ENCODE data around the gene FLNA.

FLNA gene

GRCh38 chrX:154371017-154371788 is 3.2 kb downstream of the FLNA start (continued):
- no peak for TF ChIP-seq PPARA (CRISPR knock-in tag; IDR thresholded peaks at IDR 0.05; ENCODE audit: borderline replicate concordance)

- TF ChIP-seq POU6F1 (CRISPR knock-in tag; IDR thresholded peaks at IDR 0.05; ENCODE audit: borderline replicate concordance, low read depth) (no peak), ESRRG (CRISPR knock-in tag; IDR thresholded peaks at IDR 0.05) (no peak), TOX (CRISPR knock-in tag; IDR thresholded peaks at IDR 0.05; ENCODE audit: borderline replicate concordance) (no peak), ZC3H10 (CRISPR knock-in tag; IDR thresholded peaks at IDR 0.05) (no peak), ZNF565 (CRISPR knock-in tag; conservative IDR thresholded peaks at IDR 0.05; ENCODE audit: low read depth) (no peak), ARNTL (CRISPR knock-in tag; IDR thresholded peaks at IDR 0.05; ENCODE audit: borderline replicate concordance, low read depth) (no peak), CREB5 (CRISPR knock-in tag; IDR thresholded peaks at IDR 0.05; ENCODE audit: low read depth) (no peak), CSDC2 (CRISPR knock-in tag; IDR thresholded peaks at IDR 0.05) (no peak)
- no peak for ATAC-seq
Measured at GRCh38 chrX:154370300-154371016, 4.0 kb downstream of the FLNA start.

GRCh38 chrX:154369449-154370299 is 4.8 kb downstream of the FLNA start:
- ATAC-seq, result peak; percentile 64
- TF ChIP-seq CSDC2 (CRISPR knock-in tag; IDR thresholded peaks at IDR 0.05), result no peak
- TF ChIP-seq PATZ1 (CRISPR knock-in tag; IDR thresholded peaks at IDR 0.05; ENCODE audit: borderline replicate concordance), result peak; percentile 95; the same call in 1 of the 2 replicates
- TF ChIP-seq ZNF70 (CRISPR knock-in tag; IDR thresholded peaks at IDR 0.05), result no peak

GRCh38 chrX:154368630-154369448 is 5.6 kb downstream of the FLNA start:
- TF ChIP-seq SNAI2 (CRISPR knock-in tag; IDR thresholded peaks at IDR 0.05), result no peak
- TF ChIP-seq PATZ1 (CRISPR knock-in tag; IDR thresholded peaks at IDR 0.05; ENCODE audit: borderline replicate concordance), result peak; percentile 26; the same call in 1 of the 2 replicates
- peak; percentile 77 for ATAC-seq

GRCh38 chrX:154367474-154368308 is 6.7 kb downstream of the FLNA start:
- ATAC-seq, result no peak
- TF ChIP-seq POU6F1 (CRISPR knock-in tag; IDR thresholded peaks at IDR 0.05; ENCODE audit: borderline replicate concordance, low read depth), result no peak
- no peak for TF ChIP-seq TOX (CRISPR knock-in tag; IDR thresholded peaks at IDR 0.05; ENCODE audit: borderline replicate concordance)
- no peak for TF ChIP-seq ARNTL (CRISPR knock-in tag; IDR thresholded peaks at IDR 0.05; ENCODE audit: borderline replicate concordance, low read depth)
- TF ChIP-seq CSDC2 (CRISPR knock-in tag; IDR thresholded peaks at IDR 0.05), result no peak
- no peak for TF ChIP-seq ZFP3 (CRISPR knock-in tag; IDR thresholded peaks at IDR 0.05)
- TF ChIP-seq RARB (CRISPR knock-in tag; IDR thresholded peaks at IDR 0.05), result no peak
- no peak for TF ChIP-seq ZNF70 (CRISPR knock-in tag; IDR thresholded peaks at IDR 0.05)
- no peak for TF ChIP-seq GLIS3 (CRISPR knock-in tag; IDR thresholded peaks at IDR 0.05)
- no peak for TF ChIP-seq TSHZ2 (CRISPR knock-in tag; IDR thresholded peaks at IDR 0.05)
